ENCODE data around the gene PROK1.

- TF ChIP-seq, protein P1, sequence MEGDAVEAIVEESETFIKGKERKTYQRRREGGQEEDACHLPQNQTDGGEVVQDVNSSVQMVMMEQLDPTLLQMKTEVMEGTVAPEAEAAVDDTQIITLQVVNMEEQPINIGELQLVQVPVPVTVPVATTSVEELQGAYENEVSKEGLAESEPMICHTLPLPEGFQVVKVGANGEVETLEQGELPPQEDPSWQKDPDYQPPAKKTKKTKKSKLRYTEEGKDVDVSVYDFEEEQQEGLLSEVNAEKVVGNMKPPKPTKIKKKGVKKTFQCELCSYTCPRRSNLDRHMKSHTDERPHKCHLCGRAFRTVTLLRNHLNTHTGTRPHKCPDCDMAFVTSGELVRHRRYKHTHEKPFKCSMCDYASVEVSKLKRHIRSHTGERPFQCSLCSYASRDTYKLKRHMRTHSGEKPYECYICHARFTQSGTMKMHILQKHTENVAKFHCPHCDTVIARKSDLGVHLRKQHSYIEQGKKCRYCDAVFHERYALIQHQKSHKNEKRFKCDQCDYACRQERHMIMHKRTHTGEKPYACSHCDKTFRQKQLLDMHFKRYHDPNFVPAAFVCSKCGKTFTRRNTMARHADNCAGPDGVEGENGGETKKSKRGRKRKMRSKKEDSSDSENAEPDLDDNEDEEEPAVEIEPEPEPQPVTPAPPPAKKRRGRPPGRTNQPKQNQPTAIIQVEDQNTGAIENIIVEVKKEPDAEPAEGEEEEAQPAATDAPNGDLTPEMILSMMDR (IDR thresholded peaks at IDR 0.05), result no peak
- no peak for TF ChIP-seq POLR2A (IDR thresholded peaks at IDR 0.05)
- no peak for TF ChIP-seq EP300 (IDR thresholded peaks at IDR 0.05)
- no peak for TF ChIP-seq POLR2AphosphoS5 (IDR thresholded peaks at IDR 0.05)
These were observed 41.6 kb upstream of the PROK1 start for GRCh38 chr1:110409316-110409715.
